Activated T-cell treated with anti-CD3 and anti-CD28 coated beads, Interleukin-2, amount 50 U/mL, for 4 hours (primary cell): ENCODE results near the gene BCAR1. TPM values are rescaled to one million over a fixed set of nuclear protein-coding genes. Genes with fewer than 3 reads are reported as not detected.

ENCODE experiments used
- ATAC-seq, 2 donors: fragments of 200-7000 bp; cut with Tn5 transposase; one replicate each; pipeline ENCODE4 v1.10.0; 2021
- DNase-seq: peaks from one replicate; pipeline ENCODE4 v3.0.0-alpha.2; 2020
- H3K27me3 Mint-ChIP-seq: one replicate; pipeline ENCODE4 v1.8.0; 2021; ENCODE audit warnings: low read depth, mixed read lengths
- H3K36me3 Mint-ChIP-seq: one replicate; pipeline ENCODE4 v1.8.0; 2022; ENCODE audit warnings: mixed read lengths; ENCODE audit not compliant: insufficient read depth
- H3K4me1 Mint-ChIP-seq: one replicate; pipeline ENCODE4 v1.8.0; 2021; ENCODE audit warnings: low read depth, mixed read lengths
- H3K4me3 Mint-ChIP-seq: one replicate; pipeline ENCODE4 v1.8.0; 2021; ENCODE audit warnings: mild to moderate bottlenecking, moderate library complexity, mixed read lengths
- H3K9me3 Mint-ChIP-seq: one replicate; pipeline ENCODE4 v1.8.0; 2021; ENCODE audit warnings: mixed read lengths
- total RNA-seq, 3 donors: library from RNA; stranded (reverse); gene quantifications; one replicate each; pipeline ENCODE4 v1.2.1, GENCODE V29; 2021

Gene BCAR1
- total RNA-seq, 3 donors from 2014 or later, result 1.5 to 4.3 (median 2.9) TPM

- no peak overlapping the region for H3K4me3 Mint-ChIP-seq
- no peaks in the 10 kb centered on the region for H3K36me3 Mint-ChIP-seq
- DNase-seq (no peak), ATAC-seq (no peak)
- no peaks in the 10 kb centered on the region for H3K9me3 Mint-ChIP-seq
- H3K27me3 Mint-ChIP-seq, result peaks cover 12% of the 10 kb centered on the region
- H3K4me1 Mint-ChIP-seq, result no peaks in the 10 kb centered on the region
These were observed 61.7 kb downstream of the BCAR1 start for GRCh38 chr16:75189638-75190245.

GRCh38 chr16:75188832-75189477 lies 62.5 kb downstream of the BCAR1 start:
- no peak for ATAC-seq
- no peaks in the 10 kb centered on the region for H3K36me3 Mint-ChIP-seq
- no peaks in the 10 kb centered on the region for H3K9me3 Mint-ChIP-seq
- DNase-seq, result no peak
- peaks cover 12% of the 10 kb centered on the region for H3K27me3 Mint-ChIP-seq
- H3K4me3 Mint-ChIP-seq, result no peak overlapping the region
- no peaks in the 10 kb centered on the region for H3K4me1 Mint-ChIP-seq

- H3K36me3 Mint-ChIP-seq, result peaks cover 1% of the 10 kb centered on the region
These were observed 69.8 kb downstream of the BCAR1 start for GRCh38 chr16:75181630-75182029.

GRCh38 chr16:75179208-75179607 lies 72.2 kb downstream of the BCAR1 start:
- H3K4me3 Mint-ChIP-seq, result no peak overlapping the region
- peaks cover 5% of the 10 kb centered on the region for H3K36me3 Mint-ChIP-seq

More at GRCh38 chr16:75181630-75182029, 69.8 kb downstream of the BCAR1 start:
- ATAC-seq, result no peak
- Mint-ChIP-seq H3K27me3 (peaks cover 6% of the 10 kb centered on the region), H3K9me3 (peaks cover 15% of the 10 kb centered on the region), H3K4me1 (no peaks in the 10 kb centered on the region), H3K4me3 (no peak overlapping the region)
- DNase-seq, result no peak

More at GRCh38 chr16:75179208-75179607, 72.2 kb downstream of the BCAR1 start:
- Mint-ChIP-seq H3K9me3 (peaks cover 26% of the 10 kb centered on the region), H3K4me1 (no peaks in the 10 kb centered on the region), H3K27me3 (no peaks in the 10 kb centered on the region)
- DNase-seq (no peak), ATAC-seq (no peak)

Other genes starting within 250 kb of the BCAR1 start
- under 1 TPM in 1 of 3 donors, not detected in 2; 0.11 TPM for gene LDHD, start 134.8 kb downstream of the BCAR1 start, total RNA-seq
- gene ZFP1, start 103.1 kb downstream of the BCAR1 start, total RNA-seq, result 10 to 100 TPM; 11.5 to 13.4 (median 13.4) TPM
- 10 to 100 TPM in 1 of 3 donors, 1 to 10 TPM in 2; 5.5 to 10.3 (median 6.7) TPM for gene CTRB2, start 44.5 kb downstream of the BCAR1 start, total RNA-seq
- gene CTRB1, start 32.6 kb downstream of the BCAR1 start, total RNA-seq, result 1 to 10 TPM; 2.2 to 5.5 (median 3.4) TPM
- 10 to 100 TPM; 28.3 to 33.2 (median 28.6) TPM for gene CFDP1, start 181.9 kb upstream of the BCAR1 start, total RNA-seq
- gene TMEM170A, start 213.1 kb upstream of the BCAR1 start, total RNA-seq, result 10 to 100 TPM; 45.3 to 49.1 (median 45.9) TPM
- not detected for gene CHST6, start 243.8 kb upstream of the BCAR1 start, total RNA-seq